Measurements from ENCODE around the gene SPP1.
"Not testable (repeated sequence)": the region's sequence is repeated elsewhere in the genome, so short reads cannot be mapped to it uniquely, and the experiment has no call there.

SPP1 gene

GRCh38 chr4:87975466-87975865 lies at the start of gene SPP1:
SPP1 (plus strand) TSS chr4:87975714; CDS start chr4:87976896, 1,182 bp downstream.
- peak; percentile 81 for DNase-seq (ENCODE audit: low read depth, low spot score)

DNA sequence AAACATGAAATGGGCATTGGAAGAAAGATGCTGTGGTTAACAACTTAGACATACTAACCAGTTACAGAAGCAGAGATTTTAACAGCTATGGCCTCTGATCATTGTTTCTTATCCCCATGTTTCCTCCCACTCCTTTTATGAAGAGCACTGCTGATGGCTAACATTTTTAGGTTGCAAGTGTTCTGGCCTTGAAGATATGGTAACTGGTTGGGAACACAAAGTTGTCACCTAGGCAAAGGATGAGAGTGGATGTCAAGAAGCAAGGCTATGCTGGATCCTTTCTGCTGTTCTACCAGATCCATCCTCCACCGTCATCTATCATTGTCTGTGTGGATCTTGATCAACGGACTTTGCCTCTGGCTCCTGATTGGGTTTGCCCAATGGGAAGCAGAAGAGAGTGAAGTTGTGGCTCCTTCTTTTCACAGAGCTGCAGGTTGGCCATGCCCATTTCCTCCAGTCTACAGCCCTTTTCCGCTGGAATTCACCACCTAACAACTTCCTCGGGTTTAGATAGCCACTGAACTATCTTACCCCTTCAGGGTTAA lies 48.9 kb upstream of the SPP1 start:
- DNase-seq (ENCODE audit: low read depth, low spot score), result no peak

DNA sequence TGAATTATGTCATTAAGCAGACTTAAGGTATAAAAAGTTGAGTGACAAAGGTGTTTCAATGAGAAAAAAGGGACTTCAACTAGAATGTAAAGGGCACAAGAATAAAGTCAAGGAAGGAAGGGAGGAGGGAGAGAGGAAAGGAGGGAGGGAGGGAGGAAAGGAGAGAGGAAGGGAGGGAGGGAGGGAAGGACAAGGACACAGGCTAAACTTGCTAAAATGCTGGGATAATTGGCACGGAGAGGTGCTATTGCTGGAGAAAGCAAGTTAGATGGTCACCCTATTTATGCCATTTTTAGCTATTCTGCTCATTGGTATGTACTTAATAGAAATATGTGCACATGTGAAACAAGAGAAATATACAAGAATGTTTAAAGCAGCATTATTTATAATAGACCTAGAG lies 44.9 kb upstream of the SPP1 start:
- no peak for DNase-seq (ENCODE audit: low read depth, low spot score)

GRCh38 chr4:87931932-87932331 lies 43.6 kb upstream of the SPP1 start:
- no peak for DNase-seq (ENCODE audit: low read depth, low spot score)

GRCh38 chr4:87932718-87933141 lies 42.8 kb upstream of the SPP1 start:
- DNase-seq (ENCODE audit: low read depth, low spot score), result no peak

- DNase-seq (ENCODE audit: low read depth, low spot score), result no peak
Measured at GRCh38 chr4:87933337-87933736, 42.2 kb upstream of the SPP1 start.

DNA sequence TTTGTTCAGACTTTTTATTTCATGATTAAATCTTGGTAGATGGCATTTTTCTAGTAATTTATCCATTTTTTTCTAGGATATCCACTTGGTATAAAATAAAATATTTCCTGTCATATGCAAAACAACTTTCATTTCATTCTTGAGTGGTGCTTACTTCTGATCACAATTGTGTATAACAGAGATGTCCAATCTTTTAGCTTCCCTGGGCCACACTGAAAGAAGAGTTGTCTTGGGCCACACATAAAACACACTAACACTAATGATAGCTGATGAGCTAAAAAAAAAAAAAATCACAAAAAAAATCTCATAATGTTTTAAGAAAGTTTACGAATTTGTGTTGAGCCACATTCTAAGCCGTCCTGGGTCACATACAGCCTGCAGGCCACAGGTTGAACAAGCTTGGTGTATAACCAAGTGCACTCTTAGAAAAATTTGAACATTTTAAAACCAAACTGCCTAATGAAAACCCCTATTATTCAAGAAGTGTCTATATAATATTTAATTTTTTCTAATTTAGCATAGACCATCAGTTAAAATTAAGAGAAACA lies 41.3 kb upstream of the SPP1 start:
- DNase-seq (ENCODE audit: low read depth, low spot score), result no peak

GRCh38 chr4:87934973-87935372 lies 40.5 kb upstream of the SPP1 start:
- no peak for DNase-seq (ENCODE audit: low read depth, low spot score)

GRCh38 chr4:87935954-87936353 lies 39.6 kb upstream of the SPP1 start:
- DNase-seq (ENCODE audit: low read depth, low spot score), result peak; percentile 18

DNA sequence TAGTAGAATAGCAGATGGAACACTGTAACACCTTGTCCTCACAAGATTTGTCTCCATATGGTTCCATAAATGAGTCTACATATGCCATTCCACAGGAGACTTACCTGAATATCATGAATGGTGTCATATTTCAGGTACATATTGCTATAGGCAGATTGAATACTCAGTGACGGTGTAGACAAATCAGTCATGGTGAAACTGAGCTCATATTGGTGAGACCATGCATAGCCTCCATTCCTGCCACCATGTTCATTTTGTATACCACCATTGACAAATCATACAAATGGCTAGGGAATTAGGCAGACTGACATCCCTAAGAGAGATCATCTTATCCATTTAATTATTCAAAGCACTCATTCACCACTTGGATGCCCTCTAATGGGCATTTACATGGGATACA lies 38.0 kb upstream of the SPP1 start:
- DNase-seq (ENCODE audit: low read depth, low spot score), result no peak

DNA sequence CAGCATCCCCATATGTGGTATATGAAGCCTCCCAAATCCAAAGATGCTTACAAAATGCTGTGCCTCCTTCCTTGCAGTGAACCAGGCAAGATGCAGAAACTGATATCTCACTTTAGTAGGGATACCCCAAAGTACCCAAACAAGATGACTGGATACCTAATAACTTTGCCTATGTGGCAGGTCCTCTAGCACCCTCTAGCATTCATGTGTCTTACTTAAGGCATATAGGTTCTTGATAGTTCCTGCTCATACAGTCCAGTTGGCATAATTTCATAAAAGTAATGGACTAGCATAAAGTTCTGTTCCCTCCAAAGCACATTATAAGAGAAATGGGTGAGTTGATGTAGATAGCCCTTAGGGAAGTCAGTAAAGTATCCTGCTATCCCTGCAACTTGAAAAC lies 36.8 kb upstream of the SPP1 start:
- no peak for DNase-seq (ENCODE audit: low read depth, low spot score)

- no peak for DNase-seq (ENCODE audit: low read depth, low spot score)
Measured at GRCh38 chr4:87939978-87940690, 35.4 kb upstream of the SPP1 start.

DNA sequence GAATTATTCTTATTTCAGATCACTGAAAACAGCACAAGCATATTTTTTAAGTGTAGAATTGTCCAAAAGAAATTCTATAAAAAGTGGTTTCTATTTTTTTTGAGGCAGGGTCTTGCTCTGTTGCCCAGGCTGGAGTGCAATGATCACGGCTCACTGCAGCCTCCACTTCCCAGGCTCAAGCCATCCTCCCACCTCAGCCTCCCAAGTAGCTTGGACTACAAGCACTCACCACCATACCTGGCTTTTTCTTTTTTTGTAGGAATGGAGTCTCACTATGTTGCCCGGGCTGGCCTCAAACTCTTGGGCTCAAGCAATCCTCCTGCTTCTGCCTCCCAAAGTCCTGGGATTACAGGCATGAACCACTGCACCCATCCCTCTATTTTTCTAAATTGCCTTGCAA lies 34.7 kb upstream of the SPP1 start:
- not testable (repeated sequence) for DNase-seq (ENCODE audit: low read depth, low spot score)

DNA sequence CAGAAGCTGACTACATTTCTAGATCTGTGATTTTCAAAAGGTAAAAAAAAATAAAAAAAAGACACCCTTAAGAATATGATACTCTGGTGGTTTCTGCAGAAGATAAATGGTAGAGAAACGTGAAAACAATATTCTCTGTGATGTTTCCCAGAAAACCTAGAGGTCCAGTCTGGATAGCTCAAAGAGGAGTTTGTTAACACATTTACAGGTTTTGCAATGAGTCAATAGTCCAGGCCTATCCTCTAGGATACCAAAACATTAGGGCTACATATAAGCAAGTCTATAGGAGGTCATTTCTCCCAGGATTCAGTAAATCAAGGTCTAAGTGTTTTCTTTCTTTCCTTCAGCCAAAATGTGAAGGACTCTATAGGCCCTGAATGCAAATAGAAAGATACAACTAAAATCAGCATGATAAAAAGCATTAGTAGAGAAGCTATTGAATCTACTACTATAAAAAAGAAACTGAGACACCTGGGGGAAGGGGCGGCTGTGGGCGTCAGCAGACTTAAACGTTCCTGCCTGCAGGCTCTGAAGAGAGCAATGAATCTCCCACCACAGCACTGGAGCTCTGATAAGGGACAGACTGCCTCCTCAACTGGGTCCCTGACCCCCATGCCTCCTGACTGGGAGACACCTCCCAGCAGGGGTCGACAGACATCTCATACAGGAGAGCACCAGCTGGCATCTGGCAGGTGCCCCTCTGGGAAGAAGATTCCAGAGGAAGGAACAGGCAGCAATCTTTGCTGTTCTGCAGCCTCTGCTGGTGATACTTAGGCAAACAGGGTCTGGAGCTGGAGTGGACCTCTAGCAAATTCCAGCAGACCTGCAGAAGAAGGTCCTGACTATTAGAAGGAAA lies 33.7 kb upstream of the SPP1 start:
- peak; percentile 24 for DNase-seq (ENCODE audit: low read depth, low spot score)

DNA sequence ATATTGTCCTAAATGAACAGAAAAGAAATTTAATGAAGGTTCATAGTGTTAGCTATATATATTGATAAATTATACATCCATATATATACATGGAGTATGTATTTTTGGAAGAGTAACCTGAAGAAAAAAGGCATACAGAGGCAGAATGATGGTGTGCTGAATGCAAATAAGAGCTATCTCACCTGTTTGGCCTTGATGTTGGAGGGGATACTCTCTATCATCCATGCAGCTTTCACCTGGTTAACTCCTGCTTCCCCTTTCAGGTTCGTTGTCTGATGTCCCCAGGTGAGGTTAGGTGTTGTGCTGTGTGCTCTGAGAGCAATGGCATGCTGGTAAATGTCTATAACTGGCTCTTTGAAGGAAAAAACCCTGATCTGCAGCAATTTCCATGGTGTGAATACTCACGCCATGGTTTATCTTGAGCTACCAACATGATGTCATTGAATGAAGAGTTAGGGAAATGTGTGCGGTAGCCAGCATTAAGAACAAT lies 31.8 kb upstream of the SPP1 start:
- DNase-seq (ENCODE audit: low read depth, low spot score), result no peak

DNA sequence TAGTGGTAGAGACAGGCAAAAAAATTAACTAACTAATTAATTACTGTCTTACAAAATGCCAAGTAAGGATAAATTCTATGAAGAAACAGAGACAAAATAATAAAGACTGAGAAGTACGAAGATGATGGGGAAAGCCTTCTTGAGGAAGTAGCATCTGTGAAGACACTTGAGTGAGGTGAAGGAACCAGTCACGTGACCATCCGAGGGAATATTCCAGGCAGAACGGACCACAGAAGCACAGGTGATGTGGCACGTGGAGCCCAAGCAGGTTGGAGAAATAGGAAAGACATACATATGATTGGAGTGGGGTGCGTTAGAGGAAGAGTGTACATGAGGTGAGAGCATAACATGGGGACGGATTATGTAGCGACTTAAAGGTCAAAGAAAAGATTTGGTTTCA lies 30.5 kb upstream of the SPP1 start:
- no peak for DNase-seq (ENCODE audit: low read depth, low spot score)

GRCh38 chr4:87946766-87947165 lies 28.7 kb upstream of the SPP1 start:
- no peak for DNase-seq (ENCODE audit: low read depth, low spot score)

GRCh38 chr4:87947381-87948160 lies 27.9 kb upstream of the SPP1 start:
- DNase-seq (ENCODE audit: low read depth, low spot score), result no peak

- DNase-seq (ENCODE audit: low read depth, low spot score), result no peak
Measured at GRCh38 chr4:87949961-87950360, 25.6 kb upstream of the SPP1 start.

GRCh38 chr4:87950493-87950892 lies 25.0 kb upstream of the SPP1 start:
- DNase-seq (ENCODE audit: low read depth, low spot score), result no peak

DNA sequence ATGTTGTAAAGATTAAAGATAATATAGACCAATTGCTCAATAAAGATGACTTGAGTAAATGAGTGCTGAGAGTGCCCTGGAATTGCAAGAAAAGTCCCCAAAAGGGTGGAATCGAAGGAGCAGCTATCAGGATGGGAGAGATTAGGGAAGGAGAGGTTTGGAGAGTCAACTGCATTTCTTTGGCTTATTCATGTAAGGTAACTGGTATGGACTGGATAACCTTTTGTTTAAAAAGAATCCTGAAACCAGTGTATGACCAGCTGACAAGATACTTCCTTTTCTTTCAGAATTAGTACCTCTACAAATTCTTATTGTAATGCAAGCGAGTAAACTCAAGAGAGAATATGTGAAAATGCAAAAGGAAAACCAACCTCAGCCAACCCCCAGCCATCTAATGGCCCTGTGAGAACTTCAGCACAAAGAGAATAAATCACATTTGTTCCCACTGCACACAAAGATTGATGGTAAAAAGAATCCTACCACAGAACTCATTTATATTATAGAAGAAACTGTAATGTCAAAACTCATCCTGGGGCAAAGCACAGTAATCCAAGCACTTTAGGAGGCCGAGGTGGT lies 24.5 kb upstream of the SPP1 start:
- no peak for DNase-seq (ENCODE audit: low read depth, low spot score)
